Activated naive CD4-positive, alpha-beta T cell treated with anti-CD3 and anti-CD28 coated beads, Interleukin-2, amount 50 U/mL, for 24 hours (primary cell): Measurements from ENCODE around the gene ANO2.

ENCODE experiments used
- H3K27ac Mint-ChIP-seq: one replicate; pipeline ENCODE4 v1.8.0; 2021; ENCODE audit warnings: mild to moderate bottlenecking, mixed read lengths
- H3K27me3 Mint-ChIP-seq: one replicate; pipeline ENCODE4 v1.8.0; 2021; ENCODE audit warnings: mixed read lengths
- H3K36me3 Mint-ChIP-seq: one replicate; pipeline ENCODE4 v1.8.0; 2021; ENCODE audit warnings: mixed read lengths
- H3K4me1 Mint-ChIP-seq: one replicate; pipeline ENCODE4 v1.8.0; 2021; ENCODE audit warnings: mixed read lengths
- H3K4me3 Mint-ChIP-seq: one replicate; pipeline ENCODE4 v1.8.0; 2021; ENCODE audit warnings: mild to moderate bottlenecking, mixed read lengths
- H3K9me3 Mint-ChIP-seq: one replicate; pipeline ENCODE4 v1.8.0; 2021; ENCODE audit warnings: mixed read lengths

Gene ANO2

GRCh38 chr12:5969156-5969973 lies 24.3 kb upstream of the ANO2 start:
- no peaks in the 10 kb centered on the region for H3K27me3 Mint-ChIP-seq
- no peaks in the 10 kb centered on the region for H3K9me3 Mint-ChIP-seq
- H3K4me1 Mint-ChIP-seq, result no peaks in the 10 kb centered on the region
- H3K36me3 Mint-ChIP-seq, result no peaks in the 10 kb centered on the region
- no peak overlapping the region for H3K27ac Mint-ChIP-seq
- no peak overlapping the region for H3K4me3 Mint-ChIP-seq

DNA sequence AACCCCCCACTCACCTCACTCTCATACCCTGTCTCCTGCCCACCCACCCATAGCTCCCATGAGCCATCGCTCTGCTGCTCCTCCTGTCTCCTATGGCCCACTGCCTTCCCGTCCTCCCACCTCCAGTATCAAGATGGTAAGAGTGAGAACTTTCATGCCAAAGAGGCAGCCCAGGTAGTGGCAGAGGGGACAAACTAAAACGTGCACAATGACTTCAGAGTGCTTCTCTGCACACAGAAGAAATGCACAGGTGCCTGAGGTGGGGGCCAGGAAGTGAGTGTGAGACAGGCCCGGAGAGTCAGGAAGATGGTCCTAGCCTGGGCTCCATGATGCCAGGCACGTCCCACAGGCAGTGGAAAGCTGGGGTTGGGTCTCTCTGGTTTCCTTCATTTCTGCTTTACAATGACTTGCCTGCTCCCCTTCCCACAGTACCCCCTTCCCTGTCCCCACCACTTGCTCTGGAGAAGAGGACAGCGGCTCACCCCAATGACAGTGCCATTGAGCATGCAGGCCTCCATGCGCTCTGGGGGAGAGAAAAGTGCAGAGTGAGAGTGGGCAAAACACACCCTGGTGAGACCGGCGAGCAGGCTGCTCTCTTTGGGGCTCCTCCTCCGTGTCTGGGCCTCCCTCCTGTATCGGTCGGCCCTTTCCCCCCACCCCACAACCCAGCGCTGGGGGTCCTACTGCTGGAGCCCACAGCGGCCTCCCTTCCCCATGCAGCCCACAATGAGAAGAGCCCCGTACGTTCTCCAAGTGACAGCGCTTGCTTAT lies 22.8 kb upstream of the ANO2 start:
- no peak overlapping the region for H3K4me3 Mint-ChIP-seq

GRCh38 chr12:5966486-5967095 lies 21.5 kb upstream of the ANO2 start:
- Mint-ChIP-seq H3K4me3 (no peak overlapping the region), H3K4me1 (no peaks in the 10 kb centered on the region), H3K27me3 (no peaks in the 10 kb centered on the region), H3K9me3 (no peaks in the 10 kb centered on the region), H3K27ac (no peak overlapping the region), H3K36me3 (no peaks in the 10 kb centered on the region)

More for the DNA sequence above, 22.8 kb upstream of the ANO2 start:
- Mint-ChIP-seq H3K4me1 (no peaks in the 10 kb centered on the region), H3K27me3 (no peaks in the 10 kb centered on the region), H3K36me3 (no peaks in the 10 kb centered on the region), H3K27ac (no peak overlapping the region), H3K9me3 (no peaks in the 10 kb centered on the region)

DNA sequence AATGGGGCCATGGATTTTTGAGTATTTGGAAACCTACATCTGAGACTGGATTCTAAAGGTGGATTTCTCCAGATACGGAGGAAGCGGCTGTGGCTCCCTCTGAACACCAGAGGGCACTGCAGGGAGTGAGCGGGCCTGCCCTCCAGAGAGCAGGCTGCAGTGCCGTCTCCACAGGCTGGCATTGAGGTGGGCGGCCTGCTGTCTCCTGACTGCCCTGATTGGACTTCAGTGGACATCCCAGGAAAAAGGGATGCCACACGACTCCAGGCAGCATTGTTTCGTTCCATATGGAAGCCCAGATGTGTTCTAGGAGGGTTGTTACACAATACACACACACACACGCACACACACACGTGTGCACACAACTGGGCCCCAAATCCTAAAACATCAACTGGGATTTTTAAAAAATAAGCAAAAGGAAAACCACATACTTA lies 20.9 kb upstream of the ANO2 start:
- Mint-ChIP-seq H3K27ac (no peak overlapping the region), H3K36me3 (no peaks in the 10 kb centered on the region)

GRCh38 chr12:5964913-5965900 lies 20.1 kb upstream of the ANO2 start:
- Mint-ChIP-seq H3K4me1 (no peaks in the 10 kb centered on the region), H3K4me3 (no peak overlapping the region), H3K27ac (no peak overlapping the region), H3K36me3 (no peaks in the 10 kb centered on the region), H3K9me3 (no peaks in the 10 kb centered on the region), H3K27me3 (no peaks in the 10 kb centered on the region)

More for the DNA sequence above, 20.9 kb upstream of the ANO2 start:
- Mint-ChIP-seq H3K4me3 (no peak overlapping the region), H3K27me3 (no peaks in the 10 kb centered on the region), H3K9me3 (no peaks in the 10 kb centered on the region), H3K4me1 (no peaks in the 10 kb centered on the region)

DNA sequence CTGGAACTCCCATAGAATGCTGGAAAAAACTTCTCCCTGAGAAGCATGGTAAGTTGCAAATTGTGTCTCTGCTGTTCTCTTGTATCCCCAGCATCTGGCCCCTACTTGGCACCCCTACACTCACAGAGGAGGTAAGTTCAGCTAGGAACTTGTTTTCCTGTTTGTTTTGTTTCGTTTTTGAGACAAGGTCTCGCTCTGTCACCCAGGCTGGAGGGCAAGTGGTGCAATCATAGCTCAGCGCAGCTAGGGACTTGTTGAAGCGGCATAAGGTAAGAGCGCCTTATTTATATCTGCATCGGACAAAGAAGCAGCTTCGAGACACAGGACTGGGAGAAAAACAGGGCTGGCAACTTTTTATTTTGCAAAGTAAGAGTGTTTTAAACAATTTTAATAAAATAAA lies 18.5 kb upstream of the ANO2 start:
- H3K9me3 Mint-ChIP-seq, result no peaks in the 10 kb centered on the region
- no peaks in the 10 kb centered on the region for H3K4me1 Mint-ChIP-seq
- no peak overlapping the region for H3K27ac Mint-ChIP-seq
- H3K4me3 Mint-ChIP-seq, result no peak overlapping the region
- H3K27me3 Mint-ChIP-seq, result no peaks in the 10 kb centered on the region
- no peaks in the 10 kb centered on the region for H3K36me3 Mint-ChIP-seq

GRCh38 chr12:5960783-5961182 lies 15.7 kb upstream of the ANO2 start:
- Mint-ChIP-seq H3K27me3 (peaks cover 5% of the 10 kb centered on the region), H3K36me3 (no peaks in the 10 kb centered on the region), H3K9me3 (no peaks in the 10 kb centered on the region), H3K4me3 (no peak overlapping the region), H3K27ac (no peak overlapping the region), H3K4me1 (no peaks in the 10 kb centered on the region)

GRCh38 chr12:5956987-5957386 lies 11.9 kb upstream of the ANO2 start:
- H3K4me3 Mint-ChIP-seq, result no peak overlapping the region
- H3K9me3 Mint-ChIP-seq, result no peaks in the 10 kb centered on the region
- H3K4me1 Mint-ChIP-seq, result no peaks in the 10 kb centered on the region
- no peaks in the 10 kb centered on the region for H3K36me3 Mint-ChIP-seq
- no peak overlapping the region for H3K27ac Mint-ChIP-seq
- peaks cover 9% of the 10 kb centered on the region for H3K27me3 Mint-ChIP-seq

GRCh38 chr12:5954661-5955060 lies 9.6 kb upstream of the ANO2 start:
- Mint-ChIP-seq H3K9me3 (no peaks in the 10 kb centered on the region), H3K36me3 (no peaks in the 10 kb centered on the region), H3K4me1 (no peaks in the 10 kb centered on the region), H3K27ac (no peak overlapping the region), H3K27me3 (peaks cover 12% of the 10 kb centered on the region), H3K4me3 (no peak overlapping the region)

GRCh38 chr12:5953835-5954586 lies 9.0 kb upstream of the ANO2 start:
- H3K4me3 Mint-ChIP-seq, result no peak overlapping the region
- peaks cover 13% of the 10 kb centered on the region for H3K27me3 Mint-ChIP-seq
- H3K9me3 Mint-ChIP-seq, result no peaks in the 10 kb centered on the region
- no peaks in the 10 kb centered on the region for H3K36me3 Mint-ChIP-seq
- no peak overlapping the region for H3K27ac Mint-ChIP-seq
- no peaks in the 10 kb centered on the region for H3K4me1 Mint-ChIP-seq

- no peak overlapping the region for H3K27ac Mint-ChIP-seq
These were observed 7.0 kb upstream of the ANO2 start for GRCh38 chr12:5952031-5952430.

GRCh38 chr12:5948696-5949095 lies 3.6 kb upstream of the ANO2 start:
- Mint-ChIP-seq H3K27ac (no peak overlapping the region), H3K36me3 (no peaks in the 10 kb centered on the region), H3K4me3 (no peak overlapping the region), H3K27me3 (peaks cover 39% of the 10 kb centered on the region), H3K9me3 (no peaks in the 10 kb centered on the region), H3K4me1 (peaks cover 5% of the 10 kb centered on the region)

More at GRCh38 chr12:5952031-5952430, 7.0 kb upstream of the ANO2 start:
- H3K36me3 Mint-ChIP-seq, result no peaks in the 10 kb centered on the region
- H3K27me3 Mint-ChIP-seq, result peaks cover 18% of the 10 kb centered on the region
- H3K9me3 Mint-ChIP-seq, result no peaks in the 10 kb centered on the region
- no peak overlapping the region for H3K4me3 Mint-ChIP-seq
- H3K4me1 Mint-ChIP-seq, result no peaks in the 10 kb centered on the region

DNA sequence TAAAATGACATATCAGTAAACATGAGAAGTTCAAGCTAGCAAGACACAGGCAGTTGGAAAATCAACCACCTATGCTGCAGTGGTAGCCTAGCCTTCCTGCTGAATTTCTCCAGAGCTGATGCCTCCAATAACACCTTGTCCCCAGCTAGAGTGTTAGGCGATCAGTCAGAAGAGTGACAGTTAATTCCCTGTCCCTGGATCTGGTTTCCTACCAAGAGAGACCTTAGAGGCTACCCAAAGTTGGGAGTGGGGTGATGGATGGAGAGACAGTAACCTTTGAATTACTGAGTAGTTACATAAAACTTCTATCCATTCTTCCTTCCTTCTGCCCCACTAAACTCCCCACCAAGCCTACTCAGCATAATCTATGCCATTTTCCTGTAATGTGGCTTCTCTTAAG lies 1.9 kb upstream of the ANO2 start:
- Mint-ChIP-seq H3K4me3 (no peak overlapping the region), H3K27me3 (peaks cover 50% of the 10 kb centered on the region), H3K9me3 (no peaks in the 10 kb centered on the region), H3K36me3 (no peaks in the 10 kb centered on the region), H3K27ac (no peak overlapping the region), H3K4me1 (peaks cover 5% of the 10 kb centered on the region)

DNA sequence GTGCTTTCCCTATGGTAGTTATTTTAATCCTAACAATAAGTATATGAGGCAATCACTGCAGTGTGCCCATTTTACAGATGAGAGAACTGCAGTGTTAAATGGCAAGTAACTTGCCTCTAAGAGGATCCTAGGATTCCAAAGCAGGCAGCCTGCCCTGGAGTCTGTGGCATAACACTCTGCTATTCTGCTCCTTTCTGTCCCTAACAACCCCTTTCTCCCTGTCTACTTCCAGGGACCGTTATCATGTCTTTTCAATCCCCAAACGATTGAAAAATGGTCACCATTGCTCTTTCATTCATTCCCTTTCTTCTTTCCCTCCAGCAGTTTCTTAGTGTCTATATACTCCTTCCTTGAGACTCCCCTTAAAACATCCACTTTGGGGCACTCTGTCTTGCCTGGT lies 1.3 kb upstream of the ANO2 start:
- Mint-ChIP-seq H3K4me1 (peaks cover 5% of the 10 kb centered on the region), H3K27me3 (peaks cover 50% of the 10 kb centered on the region), H3K9me3 (no peaks in the 10 kb centered on the region), H3K4me3 (no peak overlapping the region), H3K36me3 (no peaks in the 10 kb centered on the region), H3K27ac (no peak overlapping the region)
